GM10248 (cell line): ENCODE results near the gene RAD51D.
A peak's percentile ranks its signal among the peaks of the same experiment; 100 is the strongest.
"Not testable (repeated sequence)": the region's sequence is repeated elsewhere in the genome, so short reads cannot be mapped to it uniquely, and the experiment has no call there.

Experiments used
- CTCF ChIA-PET: fragments of 300-600 bp; sonication (Branson Sonifier 250); formaldehyde crosslinking; extraction: SDS; loops from one replicate; lab custom pipeline; 2021; ENCODE audit warnings: antibody characterized with exemption; lab: Yijun Ruan, JAX
- POLR2A ChIA-PET: fragments of 350-650 bp; sonication (Branson Sonifier 250); formaldehyde crosslinking; extraction: SDS; loops from one replicate; lab custom pipeline; 2020; ENCODE audit warnings: antibody characterized with exemption; lab: Yijun Ruan, JAX
- DNase-seq: peaks from one replicate; pipeline ENCODE4 v3.0.0; 2012; ENCODE audit errors: extremely low spot score
- TF ChIP-seq, protein P1 (sequence below): IDR thresholded peaks from 2 replicates; pipeline ENCODE4 v1.5.1; 2012; ENCODE audit warnings: mild to moderate bottlenecking, low read depth; ENCODE audit errors: extremely low read depth, missing control alignments, control extremely low read depth

RAD51D gene

GRCh38 chr17:35048685-35049379 is 70.8 kb downstream of the RAD51D start:
- TF ChIP-seq, protein P1, sequence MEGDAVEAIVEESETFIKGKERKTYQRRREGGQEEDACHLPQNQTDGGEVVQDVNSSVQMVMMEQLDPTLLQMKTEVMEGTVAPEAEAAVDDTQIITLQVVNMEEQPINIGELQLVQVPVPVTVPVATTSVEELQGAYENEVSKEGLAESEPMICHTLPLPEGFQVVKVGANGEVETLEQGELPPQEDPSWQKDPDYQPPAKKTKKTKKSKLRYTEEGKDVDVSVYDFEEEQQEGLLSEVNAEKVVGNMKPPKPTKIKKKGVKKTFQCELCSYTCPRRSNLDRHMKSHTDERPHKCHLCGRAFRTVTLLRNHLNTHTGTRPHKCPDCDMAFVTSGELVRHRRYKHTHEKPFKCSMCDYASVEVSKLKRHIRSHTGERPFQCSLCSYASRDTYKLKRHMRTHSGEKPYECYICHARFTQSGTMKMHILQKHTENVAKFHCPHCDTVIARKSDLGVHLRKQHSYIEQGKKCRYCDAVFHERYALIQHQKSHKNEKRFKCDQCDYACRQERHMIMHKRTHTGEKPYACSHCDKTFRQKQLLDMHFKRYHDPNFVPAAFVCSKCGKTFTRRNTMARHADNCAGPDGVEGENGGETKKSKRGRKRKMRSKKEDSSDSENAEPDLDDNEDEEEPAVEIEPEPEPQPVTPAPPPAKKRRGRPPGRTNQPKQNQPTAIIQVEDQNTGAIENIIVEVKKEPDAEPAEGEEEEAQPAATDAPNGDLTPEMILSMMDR, result no peak
- POLR2A ChIA-PET, result no interaction called here
- CTCF ChIA-PET, result interaction anchor here (0.8 to 2.4 kb wide), 4 partner anchors 12 to 41 kb away, joined by 3 to 9 read pairs (median 5); no protein-coding TSS in a partner anchor
- no peak for DNase-seq

DNA sequence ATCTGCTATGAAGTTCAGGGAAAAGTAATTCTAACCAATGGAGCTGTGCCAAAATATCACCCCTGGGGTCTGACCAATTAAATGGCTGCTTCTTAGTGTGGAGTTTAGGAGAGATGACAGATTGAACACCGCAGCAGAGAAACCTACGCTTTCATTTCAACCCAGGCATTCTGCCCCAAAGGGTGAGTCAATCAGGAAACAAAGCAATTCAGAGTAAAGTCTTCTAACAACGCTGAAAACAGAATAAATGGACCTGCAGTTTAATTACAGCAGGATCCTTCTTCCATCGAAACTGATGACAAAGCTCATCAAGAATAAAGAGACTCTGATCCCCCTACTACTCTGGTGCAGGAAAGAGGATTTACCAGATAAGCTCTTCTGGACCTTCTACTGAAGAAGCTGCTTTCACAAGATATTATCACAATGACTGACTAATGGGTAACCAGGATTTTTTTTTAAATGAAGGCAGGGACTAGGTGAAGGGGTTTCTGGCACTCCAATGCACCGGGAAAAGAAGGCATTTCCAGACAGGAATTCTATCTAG is 72.8 kb downstream of the RAD51D start:
- peak; percentile 62 for DNase-seq
- TF ChIP-seq, protein P1, result no peak
- ChIA-PET CTCF (interaction anchor here (0.8 to 1.9 kb wide), 8 partner anchors 10 to 43 kb away, joined by 3 to 10 read pairs (median 4); partner anchors contain the start of gene RFFL), POLR2A (interaction anchor here (1.0 kb wide), 1 partner anchor 16 kb away, joined by 3 read pairs; the partner anchor contains the start of gene RFFL)

DNA sequence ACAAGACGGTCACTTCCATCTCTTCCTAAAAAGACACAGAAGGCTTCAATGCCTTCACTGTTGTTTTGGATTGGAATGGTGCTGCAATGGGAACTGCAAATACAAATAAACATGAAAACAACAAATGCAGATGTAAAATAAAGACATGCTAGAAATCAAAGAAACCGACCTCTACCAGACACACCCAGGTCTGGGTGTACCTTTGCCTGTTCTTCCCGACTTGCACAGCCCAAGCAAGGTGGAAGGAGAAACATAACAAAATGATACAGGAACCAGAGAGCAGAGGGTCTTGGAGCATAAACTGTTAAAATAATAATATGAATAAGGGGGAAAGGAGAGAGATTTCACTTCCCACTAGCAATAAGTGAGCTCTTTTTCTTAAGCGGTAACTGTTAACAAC is 73.4 kb downstream of the RAD51D start:
- CTCF ChIA-PET, result interaction anchor here (0.8 to 1.9 kb wide), 8 partner anchors 9 to 47 kb away, joined by 3 to 10 read pairs (median 4); partner anchors contain the start of gene RFFL
- no peak for DNase-seq
- POLR2A ChIA-PET, result no interaction called here
- TF ChIP-seq, protein P1, result no peak

DNA sequence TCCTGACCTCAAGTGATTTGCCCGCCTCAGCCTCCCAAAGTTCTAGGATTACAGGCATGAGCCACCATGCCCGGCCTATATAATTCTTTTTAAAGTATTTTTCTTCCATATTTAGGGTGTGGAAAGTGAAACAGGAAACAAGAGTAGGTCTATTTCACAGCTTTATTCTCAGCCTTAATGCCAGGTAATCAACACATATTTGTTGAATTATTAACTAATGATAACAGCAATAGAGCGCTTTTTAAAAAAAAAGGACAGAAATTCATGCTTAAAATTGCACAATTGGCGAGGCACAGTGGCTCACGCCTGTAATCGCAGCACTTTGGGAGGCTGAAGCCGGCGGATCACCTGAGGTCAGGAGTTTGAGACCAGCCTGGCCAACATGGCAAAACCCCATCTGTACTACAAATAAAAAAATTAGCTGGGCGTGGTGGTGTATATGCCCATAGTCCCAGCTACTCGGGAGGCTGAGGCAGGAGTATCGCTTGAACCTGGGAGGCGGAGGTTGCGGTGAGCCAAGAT is 74.1 kb downstream of the RAD51D start:
- ChIA-PET CTCF (interaction anchor here (1.3 to 1.9 kb wide), 2 partner anchors 13 to 46 kb away, joined by 3 to 5 read pairs; no protein-coding TSS in a partner anchor), POLR2A (interaction anchor here (0.6 kb wide), 1 partner anchor 18 kb away, joined by 6 read pairs; no protein-coding TSS in a partner anchor)
- DNase-seq, result not testable (repeated sequence)

DNA sequence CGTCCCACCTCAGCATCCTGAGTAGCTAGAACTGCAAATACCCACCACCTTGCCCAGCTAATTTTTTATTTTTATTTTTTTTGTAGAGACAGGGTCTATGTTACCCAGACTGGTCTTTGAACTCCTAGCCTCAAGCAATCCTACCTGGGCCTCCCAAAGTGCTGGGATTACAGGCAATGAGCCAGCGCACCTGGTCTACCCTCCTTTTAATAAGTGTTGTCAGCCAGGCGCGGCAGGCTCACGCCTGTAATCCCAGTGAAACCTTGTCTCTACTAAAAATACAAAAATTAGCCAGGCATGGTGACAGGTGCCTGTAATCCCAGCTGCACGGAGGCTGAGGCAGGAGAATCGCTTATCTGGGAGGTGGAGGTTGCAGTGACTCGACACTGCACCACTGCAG is 75.5 kb downstream of the RAD51D start:
- ChIA-PET POLR2A (no interaction called here), CTCF (interaction anchor here (1.3 to 1.6 kb wide), 2 partner anchors 28 to 44 kb away, joined by 3 to 4 read pairs; no protein-coding TSS in a partner anchor)
- TF ChIP-seq, protein P1, result no peak

More for the DNA sequence above, 75.5 kb downstream of the RAD51D start:
- DNase-seq, result no peak
